HG03066 (cell line): ENCODE measurements around the gene BSND.

Source experiments
- ATAC-seq: cut with Tn5 transposase; IDR thresholded peaks from one replicate; pipeline ENCODE4 v1.9.1; 2021; ENCODE audit warnings: low read depth; ENCODE audit not compliant: unreplicated experiment

Gene BSND

GRCh38 chr1:54975356-54976108 lies 23.2 kb upstream of the BSND start:
- ATAC-seq: no peak

- no peak for ATAC-seq
Observed at GRCh38 chr1:54976747-54977146, 22.0 kb upstream of the BSND start.

GRCh38 chr1:54977533-54978297 lies 21.0 kb upstream of the BSND start:
- no peak for ATAC-seq

- no peak for ATAC-seq
Observed at GRCh38 chr1:54978528-54979326, 20.0 kb upstream of the BSND start.

- no peak for ATAC-seq
Observed at GRCh38 chr1:54979327-54979891, 19.3 kb upstream of the BSND start.

GRCh38 chr1:54980046-54980527 lies 18.6 kb upstream of the BSND start:
- no peak for ATAC-seq

GRCh38 chr1:54980528-54981241 lies 18.0 kb upstream of the BSND start, which contains the start of gene TMEM61:
TMEM61 (plus strand) TSS chr1:54980628; CDS start chr1:54981066, 438 bp downstream.
- no peak for ATAC-seq

GRCh38 chr1:54981466-54981865 lies 17.3 kb upstream of the BSND start:
- ATAC-seq: no peak

- ATAC-seq: no peak
Observed at GRCh38 chr1:54982739-54983138, 16.0 kb upstream of the BSND start.

GRCh38 chr1:54984131-54984842 lies 14.4 kb upstream of the BSND start:
- ATAC-seq: no peak

- ATAC-seq: no peak
Observed at GRCh38 chr1:54985556-54985955, 13.2 kb upstream of the BSND start.

- ATAC-seq: no peak
Observed at GRCh38 chr1:54986025-54986424, 12.7 kb upstream of the BSND start.

- ATAC-seq: no peak
Observed at GRCh38 chr1:54986533-54986932, 12.2 kb upstream of the BSND start.

GRCh38 chr1:54987427-54987826 lies 11.3 kb upstream of the BSND start:
- ATAC-seq: no peak

- ATAC-seq: no peak
Observed at GRCh38 chr1:54987919-54988705, 10.6 kb upstream of the BSND start.

GRCh38 chr1:54988975-54989374 lies 9.8 kb upstream of the BSND start:
- ATAC-seq: no peak

GRCh38 chr1:54989473-54989872 lies 9.3 kb upstream of the BSND start:
- no peak for ATAC-seq

GRCh38 chr1:54989968-54990810 lies 8.5 kb upstream of the BSND start:
- no peak for ATAC-seq
